HT-29 (cell line): Measurements from ENCODE around the gene KDM7A. TPM values are rescaled to one million over a fixed set of nuclear protein-coding genes. Genes with fewer than 3 reads are reported as not detected.
"Not testable (repeated sequence)": the region's sequence is repeated elsewhere in the genome, so short reads cannot be mapped to it uniquely, and the experiment has no call there.

ENCODE experiments used
- DNase-seq: peaks from one replicate; pipeline ENCODE4 v3.0.0-alpha.2; 2015; ENCODE audit warnings: low spot score
- total RNA-seq: library from RNA; depleted of rRNA; stranded (reverse); fragments of >200 nt; shearing (Covaris generic); gene quantifications from 2 replicates; pipeline ENCODE4 v1.2.3, GENCODE V29; 2014

Gene KDM7A
- total RNA-seq, 1 experiment from 2014 or later: 1.7 TPM

DNA sequence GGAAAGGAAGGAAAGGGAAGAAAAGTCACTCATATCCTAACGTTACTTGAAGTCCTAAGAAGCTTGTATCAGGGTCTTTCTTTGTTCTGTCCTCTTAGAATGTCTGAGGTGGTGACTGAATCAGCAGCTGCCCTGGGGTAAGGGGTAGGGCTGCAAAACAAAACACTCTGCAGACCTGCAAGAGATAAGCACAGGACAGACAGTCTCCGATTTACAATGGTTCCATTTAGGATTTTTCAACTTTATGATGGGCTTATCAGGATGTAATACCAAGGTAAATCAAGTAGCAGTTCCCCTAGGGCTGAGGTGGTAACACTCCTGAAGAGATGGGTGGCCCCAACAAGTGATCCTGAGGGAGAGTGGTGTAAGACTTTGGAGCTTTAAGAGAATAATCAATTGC is 16.5 kb downstream of the KDM7A start:
- no peak for DNase-seq

DNA sequence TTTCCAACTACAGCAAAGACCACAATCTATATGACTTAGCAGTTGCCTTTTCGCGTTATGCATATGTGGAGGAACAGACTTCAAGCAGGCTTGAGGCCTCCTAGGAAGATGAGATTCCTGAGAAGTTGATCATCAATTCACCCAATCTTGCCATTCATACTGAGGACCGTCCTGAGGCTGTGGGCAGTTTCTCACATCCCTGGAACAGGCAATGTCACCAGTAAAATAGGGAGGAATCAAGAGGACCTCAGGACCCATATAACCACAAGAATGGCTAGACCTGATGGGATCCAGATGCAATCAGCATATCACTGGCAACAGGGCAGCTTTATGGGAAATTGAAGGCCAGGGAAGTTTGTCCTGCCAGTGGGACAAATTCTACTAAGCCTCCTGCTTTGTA is 17.3 kb downstream of the KDM7A start:
- DNase-seq: no peak

DNA sequence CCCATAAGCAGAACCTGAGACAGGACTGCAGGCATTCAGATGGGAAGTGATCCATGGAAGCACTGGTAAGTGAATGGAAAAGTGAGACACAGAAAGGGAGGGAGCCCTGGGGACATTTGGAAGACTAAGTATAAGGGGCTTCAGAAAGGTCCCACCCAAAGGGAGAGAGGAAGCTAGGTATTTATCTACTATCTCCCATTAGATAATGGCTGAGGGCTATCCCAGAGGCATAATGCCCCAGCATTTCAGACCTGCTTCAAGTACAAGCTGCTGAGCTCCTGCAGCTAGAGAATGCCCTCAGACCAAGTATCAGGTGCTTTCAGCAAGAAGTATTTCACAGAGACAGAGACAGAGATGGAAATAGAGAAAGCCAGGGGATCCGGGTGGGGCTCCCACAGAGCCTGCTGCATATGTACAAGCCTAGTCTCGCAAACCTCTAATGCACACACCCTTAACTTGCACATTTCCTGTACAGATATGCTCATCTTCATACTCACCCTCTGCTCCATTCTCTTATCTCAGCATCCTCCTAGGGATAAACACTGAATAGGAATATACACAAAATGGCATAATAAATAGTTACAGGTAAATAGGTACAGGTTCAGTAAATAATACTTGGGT is 20.2 kb downstream of the KDM7A start:
- no peak for DNase-seq

DNA sequence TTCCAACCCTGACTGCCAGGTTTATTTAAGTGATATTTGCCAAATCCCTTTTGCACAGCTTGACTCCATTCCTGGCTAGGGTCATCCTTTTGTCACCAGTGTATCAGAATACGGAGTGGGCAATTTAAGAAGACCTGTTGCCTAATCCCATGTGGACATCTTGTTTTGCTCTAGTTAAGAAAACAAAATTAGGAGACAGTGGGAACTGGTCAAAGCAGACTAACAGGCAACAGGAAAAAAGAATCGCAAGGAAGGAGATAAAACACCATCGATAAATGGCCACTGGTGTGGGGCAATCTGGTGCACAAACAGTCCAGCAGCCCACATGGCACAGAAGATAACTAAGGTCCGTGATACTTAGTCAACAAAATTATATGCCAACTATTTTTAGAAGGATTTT is 21.4 kb downstream of the KDM7A start:
- no peak for DNase-seq

GRCh38 chr7:140153666-140154161 is 23.1 kb downstream of the KDM7A start:
- no peak for DNase-seq

DNA sequence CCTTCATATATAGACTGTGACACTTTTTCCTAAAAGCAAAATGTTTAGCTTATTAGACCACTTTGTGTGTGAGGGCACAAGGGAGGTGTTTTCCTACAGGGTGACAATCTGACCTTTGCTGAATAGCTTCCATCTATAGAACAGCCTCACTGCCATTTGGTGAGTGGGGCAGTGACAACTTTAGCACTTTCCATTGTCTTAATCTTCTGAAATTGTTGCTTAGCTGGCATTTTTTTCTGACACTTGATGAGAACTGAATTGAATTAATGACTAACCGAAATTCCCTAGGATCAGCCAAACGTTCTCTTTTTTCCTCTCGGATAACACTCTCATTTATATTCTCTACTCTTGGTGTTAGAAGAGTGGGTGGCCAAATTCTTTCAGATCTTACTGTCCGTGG is 30.2 kb downstream of the KDM7A start:
- DNase-seq: no peak

DNA sequence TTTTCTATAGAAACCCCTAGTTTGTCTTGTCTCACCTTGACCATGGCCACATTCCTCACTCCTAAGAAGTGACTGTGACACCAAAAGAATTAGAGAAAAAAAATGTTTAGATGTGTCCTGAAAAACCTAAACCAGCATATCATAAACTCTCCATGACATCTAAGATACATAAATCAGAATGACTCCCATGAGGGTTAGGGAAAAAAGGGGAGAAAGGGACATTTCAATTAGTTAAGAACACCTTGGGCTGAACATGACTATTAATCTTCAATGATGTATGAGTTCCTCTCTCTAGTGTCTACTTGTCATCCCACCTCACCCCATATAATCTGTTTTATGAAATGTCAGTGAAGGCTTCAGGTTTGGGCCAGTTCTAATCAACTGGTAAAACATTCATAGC is 31.1 kb downstream of the KDM7A start:
- no peak for DNase-seq

- no peak for DNase-seq
These were observed 32.0 kb downstream of the KDM7A start for GRCh38 chr7:140144821-140145220.

- DNase-seq: no peak
These were observed 32.8 kb downstream of the KDM7A start for GRCh38 chr7:140143997-140144396.

GRCh38 chr7:140142031-140142430 is 34.8 kb downstream of the KDM7A start:
- DNase-seq: no peak

DNA sequence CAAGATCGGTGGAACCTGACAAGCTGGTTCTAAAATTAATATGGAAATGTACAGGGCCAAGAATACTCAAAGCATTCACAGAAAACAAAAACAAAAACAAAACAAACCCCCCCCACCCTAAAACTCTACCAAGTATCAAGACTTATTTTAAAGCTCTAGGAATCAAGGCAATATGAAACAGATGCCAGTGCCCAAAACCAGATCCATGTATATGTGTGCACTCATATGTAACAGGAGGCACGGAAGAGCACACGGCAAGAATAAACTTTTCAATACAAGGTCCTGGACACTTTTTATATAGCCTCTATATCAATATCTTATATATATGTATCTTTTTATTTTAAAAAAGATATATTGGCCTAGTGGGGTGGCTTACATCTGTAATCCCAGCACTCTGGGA is 35.5 kb downstream of the KDM7A start:
- no peak for DNase-seq

GRCh38 chr7:140137078-140137477 is 39.7 kb downstream of the KDM7A start:
- DNase-seq: no peak

GRCh38 chr7:140136073-140136472 is 40.7 kb downstream of the KDM7A start:
- DNase-seq: no peak

DNA sequence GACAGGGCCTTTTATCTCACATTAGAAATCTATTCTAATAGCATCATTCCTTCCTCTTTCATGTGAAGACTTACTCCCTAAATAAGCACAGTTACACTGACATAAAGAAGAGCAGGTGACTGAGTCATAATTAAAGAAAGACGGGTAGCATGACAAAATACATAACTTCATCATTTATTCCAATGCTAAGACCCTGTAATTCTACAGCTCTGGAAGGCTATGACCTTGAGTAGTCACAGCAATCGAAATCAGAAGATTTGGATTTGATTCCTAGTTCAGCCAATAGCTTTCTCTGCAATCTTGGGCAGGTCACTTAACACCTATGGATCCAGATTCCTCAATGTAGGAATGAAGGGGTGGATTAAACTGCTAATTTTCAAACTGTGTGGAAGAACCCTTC is 42.7 kb downstream of the KDM7A start:
- no peak for DNase-seq

DNA sequence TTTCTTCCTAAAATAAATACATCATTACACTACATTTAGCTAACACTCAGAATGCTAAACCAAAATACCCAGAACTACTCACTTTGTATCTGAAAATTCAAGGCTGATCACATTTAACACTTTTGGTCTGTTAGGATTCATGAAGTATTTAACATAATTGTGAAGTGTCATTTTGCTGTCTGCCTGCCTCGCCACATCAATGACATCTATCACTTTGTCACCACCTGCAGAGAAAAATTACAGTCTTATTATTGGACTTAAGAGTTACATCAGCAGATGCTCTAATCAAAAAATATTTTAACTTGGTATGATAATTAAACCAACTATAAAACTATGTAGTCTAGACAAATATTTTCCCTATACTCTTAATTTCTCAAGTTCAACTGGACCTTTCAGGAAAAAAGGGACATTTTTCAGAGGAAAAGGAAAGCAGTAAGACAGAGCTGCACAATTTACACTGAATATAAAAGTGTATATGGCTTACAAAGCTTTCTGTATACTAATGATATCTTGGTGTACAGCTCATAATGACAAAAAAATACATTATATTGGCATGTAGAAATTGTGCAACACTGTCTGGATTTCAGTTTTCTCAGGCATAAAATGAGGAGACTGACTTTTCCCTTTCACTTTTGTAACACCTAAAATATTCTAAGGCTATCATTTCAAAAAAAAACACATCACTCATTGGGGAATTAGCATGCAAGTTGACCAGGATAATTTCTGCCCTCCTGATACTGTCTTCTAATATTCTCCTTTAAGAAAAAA is 49.2 kb downstream of the KDM7A start:
- no peak for DNase-seq

GRCh38 chr7:140126435-140127034 is 50.2 kb downstream of the KDM7A start:
- DNase-seq: no peak

- no peak for DNase-seq
These were observed 53.8 kb downstream of the KDM7A start for GRCh38 chr7:140122965-140123364.

GRCh38 chr7:140121326-140121725 is 55.5 kb downstream of the KDM7A start:
- no peak for DNase-seq

DNA sequence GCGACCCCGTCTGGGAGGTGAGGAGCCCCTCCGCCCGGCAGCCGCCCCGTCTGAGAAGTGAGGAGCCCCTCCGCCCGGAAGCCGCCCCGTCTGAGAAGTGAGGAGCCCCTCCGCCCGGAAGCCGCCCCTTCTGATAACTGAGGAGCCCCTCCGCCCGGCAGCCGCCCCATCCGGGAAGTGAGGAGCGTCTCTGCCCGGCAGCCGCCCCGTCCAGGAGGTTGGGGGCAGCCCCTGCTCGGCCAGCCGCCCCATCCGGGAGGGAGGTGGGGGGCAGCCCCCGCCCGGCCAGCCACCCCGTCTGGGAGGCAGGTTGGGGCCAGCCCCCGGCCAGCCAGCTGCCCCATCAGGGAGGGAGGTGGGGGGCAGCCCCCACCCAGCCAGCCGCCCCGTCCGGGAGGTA is 62.0 kb downstream of the KDM7A start:
- DNase-seq: not testable (repeated sequence)

DNA sequence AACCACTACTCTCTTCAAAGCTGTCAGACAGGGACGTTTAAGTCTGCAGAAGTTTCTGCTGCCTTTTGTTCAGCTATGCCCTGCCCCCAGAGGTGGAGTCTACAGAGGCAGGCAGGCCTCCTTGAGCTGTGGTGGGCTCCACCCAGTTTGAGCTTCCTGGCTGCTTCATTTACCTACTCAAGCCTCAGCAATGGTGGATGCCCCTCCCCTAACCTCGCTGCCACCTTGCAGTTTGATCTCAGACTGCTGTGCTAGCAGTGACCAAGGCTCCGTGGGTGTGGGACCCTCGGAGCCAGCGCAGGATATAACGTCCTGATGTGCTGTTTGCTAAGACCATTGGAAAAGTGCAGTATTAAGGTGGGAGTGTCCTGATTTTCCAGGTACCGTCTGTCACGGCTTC is 68.0 kb downstream of the KDM7A start:
- not testable (repeated sequence) for DNase-seq

DNA sequence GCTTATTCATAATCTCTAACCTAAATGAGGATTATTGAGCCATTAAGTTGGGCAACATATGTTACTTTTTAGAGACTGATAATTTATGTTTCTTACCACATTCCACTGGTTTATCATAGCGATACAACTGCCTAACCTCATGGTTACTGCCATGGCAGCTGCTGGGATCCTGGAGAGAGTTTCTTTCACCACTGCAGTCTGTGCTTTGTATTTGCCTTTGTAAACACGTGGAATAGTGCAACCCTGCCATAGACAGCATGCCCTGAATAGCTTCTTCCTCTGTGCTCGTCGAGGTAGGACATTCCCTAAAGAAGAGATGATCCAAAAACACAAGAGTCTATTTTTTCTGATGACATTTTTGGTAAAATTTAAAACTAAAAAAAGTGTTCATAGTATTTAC is 80.3 kb downstream of the KDM7A start:
- DNase-seq: no peak

- DNase-seq: no peak
These were observed 83.4 kb downstream of the KDM7A start for GRCh38 chr7:140093375-140093774.

- DNase-seq: no peak
These were observed 91.3 kb downstream of the KDM7A start for GRCh38 chr7:140085447-140085846.
